ENCODE data around the gene MAEA. TPM values are rescaled to one million over a fixed set of nuclear protein-coding genes. Genes with fewer than 3 reads are reported as not detected.

The MAEA gene
- total and polyA plus RNA-seq, 10 of the 15 experiments (the other 5 are each of a cell fraction or from before 2014, with no cell fraction given), result 3.6 to 67.1 (median 54.6) TPM

DNA sequence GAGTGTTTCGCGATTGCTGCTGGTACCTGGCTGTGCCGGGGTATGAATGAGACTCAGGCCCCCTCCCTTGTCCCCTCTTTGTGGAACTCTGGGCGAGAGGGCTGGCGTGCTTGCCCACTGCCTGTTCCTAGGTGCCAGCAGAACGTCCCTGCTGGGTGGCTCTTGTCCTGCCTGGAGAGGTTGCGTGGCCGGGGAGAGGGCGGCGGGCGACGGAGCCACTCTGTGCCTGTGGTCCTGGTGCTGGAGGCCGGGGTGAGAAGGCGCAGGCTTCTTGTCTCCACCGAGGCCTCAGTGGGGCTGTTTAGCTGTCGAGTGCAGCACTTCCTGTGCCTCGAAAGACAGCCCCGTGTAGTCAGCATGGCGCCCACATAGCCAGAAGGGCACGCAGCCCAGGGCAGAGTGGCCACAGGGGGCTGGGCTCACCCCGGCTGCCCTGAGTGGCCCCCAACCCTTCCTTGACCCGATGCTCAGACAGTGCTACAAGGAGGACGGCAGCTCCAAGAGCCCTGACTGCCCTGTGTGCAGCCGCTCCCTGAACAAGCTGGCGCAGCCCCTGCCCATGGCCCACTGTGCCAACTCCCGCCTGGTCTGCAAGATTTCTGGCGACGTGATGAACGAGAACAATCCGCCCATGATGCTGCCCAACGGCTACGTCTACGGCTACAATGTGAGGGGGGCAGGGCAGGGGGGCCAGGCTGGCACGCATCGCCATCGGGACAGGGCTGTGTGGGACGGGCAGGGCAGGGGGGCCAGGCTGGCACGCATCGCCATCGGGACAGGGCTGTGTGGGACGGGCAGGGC is 48.5 kb downstream of the MAEA start:
- no peak for DNase-seq (ENCODE audit: low read depth, low spot score)
- 97% methylated on average over 35 of the region's 41 CpGs for WGBS (ENCODE audit: insufficient coverage, insufficient replicate concordance, low lambda C conversion rate, missing lambda C conversion rate)
- H3K4me2 ChIP-seq (ENCODE audit: control insufficient read depth, insufficient read depth), result no peak overlapping the region

More for the DNA sequence above, 48.5 kb downstream of the MAEA start:
- Histone ChIP-seq H3K4me3 (no peak overlapping the region), H2AFZ (ENCODE audit: control insufficient read depth, low read depth, low read length) (no peak overlapping the region), H3K79me2 (ENCODE audit: control insufficient read depth, insufficient read depth, low read length) (no peaks in the 10 kb centered on the region), H3K9ac (ENCODE audit: control insufficient read depth, insufficient read depth, low read length) (no peak overlapping the region), H3K27me3 (replicated peaks in 1 of 2; ENCODE audit: control insufficient read depth in 2 of 2, insufficient read depth in 2 of 2, low read length in 1 of 2) (no peaks in the 10 kb centered on the region), H3K36me3 (ENCODE audit: control insufficient read depth in 2 of 2, insufficient read depth in 2 of 2, low read length in 1 of 2) (peaks cover 25% of the 10 kb centered on the region in 2 experiments), H3K9me3 (replicated peaks; ENCODE audit: control insufficient read depth, insufficient read depth, low read length) (no peaks in the 10 kb centered on the region; the same call in 2 of the 3 replicates), H4K20me1 (ENCODE audit: control insufficient read depth, insufficient read depth) (no peaks in the 10 kb centered on the region), H3K27ac (ENCODE audit: control insufficient read depth, insufficient read depth) (no peak overlapping the region), H3K4me1 (ENCODE audit: control insufficient read depth, insufficient read depth, low read length) (no peaks in the 10 kb centered on the region)
- ChIA-PET SMC1A (ENCODE audit: uncharacterized antibody, unreplicated experiment) (no interaction called here), CTCF (no interaction called here), POLR2A (no interaction called here), RAD21 (ENCODE audit: unreplicated experiment) (no interaction called here)
- ATAC-seq (no peak), FAIRE-seq (no peak)
- TF ChIP-seq, protein P1, sequence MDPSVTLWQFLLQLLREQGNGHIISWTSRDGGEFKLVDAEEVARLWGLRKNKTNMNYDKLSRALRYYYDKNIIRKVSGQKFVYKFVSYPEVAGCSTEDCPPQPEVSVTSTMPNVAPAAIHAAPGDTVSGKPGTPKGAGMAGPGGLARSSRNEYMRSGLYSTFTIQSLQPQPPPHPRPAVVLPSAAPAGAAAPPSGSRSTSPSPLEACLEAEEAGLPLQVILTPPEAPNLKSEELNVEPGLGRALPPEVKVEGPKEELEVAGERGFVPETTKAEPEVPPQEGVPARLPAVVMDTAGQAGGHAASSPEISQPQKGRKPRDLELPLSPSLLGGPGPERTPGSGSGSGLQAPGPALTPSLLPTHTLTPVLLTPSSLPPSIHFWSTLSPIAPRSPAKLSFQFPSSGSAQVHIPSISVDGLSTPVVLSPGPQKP (IDR thresholded peaks at IDR 0.05; ENCODE audit: low read depth, low read length), result no peak
- TF ChIP-seq, protein P2, sequence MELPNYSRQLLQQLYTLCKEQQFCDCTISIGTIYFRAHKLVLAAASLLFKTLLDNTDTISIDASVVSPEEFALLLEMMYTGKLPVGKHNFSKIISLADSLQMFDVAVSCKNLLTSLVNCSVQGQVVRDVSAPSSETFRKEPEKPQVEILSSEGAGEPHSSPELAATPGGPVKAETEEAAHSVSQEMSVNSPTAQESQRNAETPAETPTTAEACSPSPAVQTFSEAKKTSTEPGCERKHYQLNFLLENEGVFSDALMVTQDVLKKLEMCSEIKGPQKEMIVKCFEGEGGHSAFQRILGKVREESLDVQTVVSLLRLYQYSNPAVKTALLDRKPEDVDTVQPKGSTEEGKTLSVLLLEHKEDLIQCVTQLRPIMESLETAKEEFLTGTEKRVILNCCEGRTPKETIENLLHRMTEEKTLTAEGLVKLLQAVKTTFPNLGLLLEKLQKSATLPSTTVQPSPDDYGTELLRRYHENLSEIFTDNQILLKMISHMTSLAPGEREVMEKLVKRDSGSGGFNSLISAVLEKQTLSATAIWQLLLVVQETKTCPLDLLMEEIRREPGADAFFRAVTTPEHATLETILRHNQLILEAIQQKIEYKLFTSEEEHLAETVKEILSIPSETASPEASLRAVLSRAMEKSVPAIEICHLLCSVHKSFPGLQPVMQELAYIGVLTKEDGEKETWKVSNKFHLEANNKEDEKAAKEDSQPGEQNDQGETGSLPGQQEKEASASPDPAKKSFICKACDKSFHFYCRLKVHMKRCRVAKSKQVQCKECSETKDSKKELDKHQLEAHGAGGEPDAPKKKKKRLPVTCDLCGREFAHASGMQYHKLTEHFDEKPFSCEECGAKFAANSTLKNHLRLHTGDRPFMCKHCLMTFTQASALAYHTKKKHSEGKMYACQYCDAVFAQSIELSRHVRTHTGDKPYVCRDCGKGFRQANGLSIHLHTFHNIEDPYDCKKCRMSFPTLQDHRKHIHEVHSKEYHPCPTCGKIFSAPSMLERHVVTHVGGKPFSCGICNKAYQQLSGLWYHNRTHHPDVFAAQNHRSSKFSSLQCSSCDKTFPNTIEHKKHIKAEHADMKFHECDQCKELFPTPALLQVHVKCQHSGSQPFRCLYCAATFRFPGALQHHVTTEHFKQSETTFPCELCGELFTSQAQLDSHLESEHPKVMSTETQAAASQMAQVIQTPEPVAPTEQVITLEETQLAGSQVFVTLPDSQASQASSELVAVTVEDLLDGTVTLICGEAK (IDR thresholded peaks at IDR 0.05; ENCODE audit: borderline replicate concordance), result no peak
- TF ChIP-seq, protein P3, sequence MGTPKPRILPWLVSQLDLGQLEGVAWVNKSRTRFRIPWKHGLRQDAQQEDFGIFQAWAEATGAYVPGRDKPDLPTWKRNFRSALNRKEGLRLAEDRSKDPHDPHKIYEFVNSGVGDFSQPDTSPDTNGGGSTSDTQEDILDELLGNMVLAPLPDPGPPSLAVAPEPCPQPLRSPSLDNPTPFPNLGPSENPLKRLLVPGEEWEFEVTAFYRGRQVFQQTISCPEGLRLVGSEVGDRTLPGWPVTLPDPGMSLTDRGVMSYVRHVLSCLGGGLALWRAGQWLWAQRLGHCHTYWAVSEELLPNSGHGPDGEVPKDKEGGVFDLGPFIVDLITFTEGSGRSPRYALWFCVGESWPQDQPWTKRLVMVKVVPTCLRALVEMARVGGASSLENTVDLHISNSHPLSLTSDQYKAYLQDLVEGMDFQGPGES (IDR thresholded peaks at IDR 0.05), result no peak
- TF ChIP-seq KAT2A (conservative IDR thresholded peaks at IDR 0.05; ENCODE audit: control insufficient read depth, low read depth, low read length), result no peak
- TF ChIP-seq, protein P4, sequence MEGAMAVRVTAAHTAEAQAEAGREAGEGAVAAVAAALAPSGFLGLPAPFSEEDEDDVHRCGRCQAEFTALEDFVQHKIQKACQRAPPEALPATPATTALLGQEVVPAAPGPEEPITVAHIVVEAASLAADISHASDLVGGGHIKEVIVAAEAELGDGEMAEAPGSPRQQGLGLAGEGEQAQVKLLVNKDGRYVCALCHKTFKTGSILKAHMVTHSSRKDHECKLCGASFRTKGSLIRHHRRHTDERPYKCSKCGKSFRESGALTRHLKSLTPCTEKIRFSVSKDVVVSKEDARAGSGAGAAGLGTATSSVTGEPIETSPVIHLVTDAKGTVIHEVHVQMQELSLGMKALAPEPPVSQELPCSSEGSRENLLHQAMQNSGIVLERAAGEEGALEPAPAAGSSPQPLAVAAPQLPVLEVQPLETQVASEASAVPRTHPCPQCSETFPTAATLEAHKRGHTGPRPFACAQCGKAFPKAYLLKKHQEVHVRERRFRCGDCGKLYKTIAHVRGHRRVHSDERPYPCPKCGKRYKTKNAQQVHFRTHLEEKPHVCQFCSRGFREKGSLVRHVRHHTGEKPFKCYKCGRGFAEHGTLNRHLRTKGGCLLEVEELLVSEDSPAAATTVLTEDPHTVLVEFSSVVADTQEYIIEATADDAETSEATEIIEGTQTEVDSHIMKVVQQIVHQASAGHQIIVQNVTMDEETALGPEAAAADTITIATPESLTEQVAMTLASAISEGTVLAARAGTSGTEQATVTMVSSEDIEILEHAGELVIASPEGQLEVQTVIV (IDR thresholded peaks at IDR 0.05; ENCODE audit: borderline replicate concordance, partially characterized antibody), result no peak
- BruUV-seq (replicated peaks), result no TSS peak
- in situ Hi-C loops (cut with MboI) (no loop called here), intact Hi-C loops (cut with micrococcal nuclease; ENCODE audit: unreplicated experiment) (no loop called here)

Data from GM12878 (cell line).